Vagina (tissue), 2 donors: ENCODE data around the gene NAV2. TPM values are rescaled to one million over a fixed set of nuclear protein-coding genes. Genes with fewer than 3 reads are reported as not detected.

Experiments used
- DNase-seq, 2 donors: peaks; one replicate each; pipeline ENCODE4 v3.0.0-alpha.2; 2017; ENCODE audit errors: extremely low spot score in 2 of 2
- H3K27ac ChIP-seq: fragments of 200-600 bp; sonication (generic); one replicate; pipeline ENCODE4 v1.5.1; 2019
- H3K27me3 ChIP-seq: fragments of 200-600 bp; sonication (generic); one replicate; pipeline ENCODE4 v1.5.1; 2019
- H3K36me3 ChIP-seq, 2 donors: fragments of 200-600 bp; sonication (generic); one replicate each; pipeline ENCODE4 v1.5.1; 2017 to 2019
- H3K4me1 ChIP-seq: fragments of 200-600 bp; sonication (generic); one replicate; pipeline ENCODE4 v1.5.1; 2019
- H3K4me3 ChIP-seq, 2 donors: fragments of 200-600 bp; sonication (generic); 1 replicate in 1 of 2; 2 replicates in 1 of 2; pipeline ENCODE4 v1.5.1; 2016 to 2019
- H3K9me3 ChIP-seq: fragments of 200-600 bp; sonication (generic); one replicate; pipeline ENCODE4 v1.5.1; 2019
- POLR2A ChIP-seq, 2 donors: fragments of 450-650 bp; IDR thresholded peaks; one replicate each; pipeline ENCODE4 v1.6.1; 2017; ENCODE audit warnings: antibody characterized with exemption in 2 of 2, mild to moderate bottlenecking in 2 of 2, moderate library complexity in 2 of 2
- POLR2AphosphoS5 ChIP-seq, 2 donors: sonication (generic); formaldehyde crosslinking; IDR thresholded peaks; one replicate each; pipeline ENCODE4 v1.9.0; 2017; ENCODE audit warnings: antibody characterized with exemption in 2 of 2, mild to moderate bottlenecking in 2 of 2, low read depth in 1 of 2; ENCODE audit not compliant: insufficient read depth in 1 of 2
- intact Hi-C: fragments of 100-400 bp; cut with DNase I; formaldehyde crosslinking; loops from one replicate; pipeline ENCODE4 v1.15.1; 2023
- total RNA-seq: library from RNA; depleted of rRNA; stranded (reverse); fragments of >200 nt; gene quantifications from one replicate; pipeline ENCODE4 v1.2.3, GENCODE V29; 2016
- TF ChIP-seq, protein P1 (sequence below), 3 experiments: fragments of 450-650 bp in 2 of 3; fragments of 200-600 bp in 1 of 3; sonication (generic) in 1 of 3; IDR thresholded peaks; one replicate each; pipeline ENCODE4 v1.5.1; 2017 to 2019; ENCODE audit warnings: antibody characterized with exemption in 3 of 3, mild to moderate bottlenecking in 2 of 3, moderate library complexity in 2 of 3

The NAV2 gene
- total RNA-seq, 1 donor from 2014 or later: 25.3 TPM

DNA sequence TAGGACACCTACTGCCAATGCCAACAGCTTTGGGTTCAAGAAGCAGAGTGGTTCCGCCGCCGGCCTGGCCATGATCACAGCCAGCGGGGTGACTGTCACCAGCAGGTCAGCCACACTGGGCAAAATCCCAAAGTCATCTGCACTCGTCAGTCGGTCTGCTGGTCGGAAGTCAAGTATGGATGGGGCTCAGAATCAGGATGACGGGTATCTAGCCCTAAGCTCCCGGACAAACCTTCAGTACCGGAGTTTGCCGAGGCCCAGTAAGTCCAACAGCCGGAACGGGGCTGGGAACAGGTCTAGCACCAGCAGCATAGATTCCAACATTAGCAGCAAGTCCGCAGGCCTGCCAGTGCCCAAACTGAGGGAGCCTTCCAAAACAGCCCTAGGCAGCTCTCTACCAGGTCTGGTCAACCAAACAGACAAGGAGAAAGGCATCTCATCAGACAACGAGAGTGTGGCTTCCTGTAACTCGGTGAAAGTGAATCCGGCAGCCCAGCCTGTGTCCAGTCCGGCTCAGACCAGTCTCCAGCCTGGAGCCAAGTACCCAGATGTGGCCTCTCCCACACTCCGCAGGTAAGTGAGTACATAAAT is 332.6 kb downstream of the NAV2 start:
- Histone ChIP-seq H3K36me3 (peaks cover 0 to 12% of the 10 kb centered on the region in 2 donors), H3K4me1 (peaks cover 15% of the 10 kb centered on the region)
- no peak for DNase-seq

DNA sequence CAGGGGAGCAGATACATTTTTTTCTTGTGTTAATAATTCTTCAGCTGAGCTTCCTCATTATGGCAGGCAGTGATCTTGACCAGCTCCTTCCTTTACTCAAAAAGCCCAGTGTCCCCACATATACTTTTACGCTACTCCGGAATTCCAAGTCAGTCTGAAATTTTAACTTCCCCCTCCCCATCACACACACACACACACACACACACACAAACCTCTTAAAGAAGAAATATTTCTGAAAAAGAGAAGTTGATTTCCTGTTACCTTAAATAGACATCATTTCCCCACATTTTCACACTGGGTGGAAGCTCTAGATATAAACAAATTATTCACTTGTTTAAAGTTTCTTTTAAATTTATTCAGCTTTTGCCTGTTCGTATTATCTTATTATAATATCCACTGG is 333.8 kb downstream of the NAV2 start:
- Histone ChIP-seq H3K36me3 (peaks cover 0 to 12% of the 10 kb centered on the region in 2 donors), H3K4me1 (peaks cover 23% of the 10 kb centered on the region), H3K9me3 (no peaks in the 10 kb centered on the region), H3K4me3 (no peak overlapping the region), H3K27ac (no peak overlapping the region), H3K27me3 (no peaks in the 10 kb centered on the region)
- intact Hi-C loops: no loop called here
- DNase-seq: no peak
- TF ChIP-seq, protein P1, sequence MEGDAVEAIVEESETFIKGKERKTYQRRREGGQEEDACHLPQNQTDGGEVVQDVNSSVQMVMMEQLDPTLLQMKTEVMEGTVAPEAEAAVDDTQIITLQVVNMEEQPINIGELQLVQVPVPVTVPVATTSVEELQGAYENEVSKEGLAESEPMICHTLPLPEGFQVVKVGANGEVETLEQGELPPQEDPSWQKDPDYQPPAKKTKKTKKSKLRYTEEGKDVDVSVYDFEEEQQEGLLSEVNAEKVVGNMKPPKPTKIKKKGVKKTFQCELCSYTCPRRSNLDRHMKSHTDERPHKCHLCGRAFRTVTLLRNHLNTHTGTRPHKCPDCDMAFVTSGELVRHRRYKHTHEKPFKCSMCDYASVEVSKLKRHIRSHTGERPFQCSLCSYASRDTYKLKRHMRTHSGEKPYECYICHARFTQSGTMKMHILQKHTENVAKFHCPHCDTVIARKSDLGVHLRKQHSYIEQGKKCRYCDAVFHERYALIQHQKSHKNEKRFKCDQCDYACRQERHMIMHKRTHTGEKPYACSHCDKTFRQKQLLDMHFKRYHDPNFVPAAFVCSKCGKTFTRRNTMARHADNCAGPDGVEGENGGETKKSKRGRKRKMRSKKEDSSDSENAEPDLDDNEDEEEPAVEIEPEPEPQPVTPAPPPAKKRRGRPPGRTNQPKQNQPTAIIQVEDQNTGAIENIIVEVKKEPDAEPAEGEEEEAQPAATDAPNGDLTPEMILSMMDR (IDR thresholded peaks at IDR 0.05): no peak
- TF ChIP-seq POLR2AphosphoS5 (IDR thresholded peaks at IDR 0.05; ENCODE audit: insufficient read depth in 1 of 2, low read depth in 1 of 2) (no peak), POLR2A (IDR thresholded peaks at IDR 0.05) (no peak)

More for the DNA sequence above, 332.6 kb downstream of the NAV2 start:
- intact Hi-C loops: no loop called here
- H3K4me3 ChIP-seq: no peak overlapping the region
- TF ChIP-seq POLR2AphosphoS5 (IDR thresholded peaks at IDR 0.05; ENCODE audit: insufficient read depth in 1 of 2, low read depth in 1 of 2) (no peak), POLR2A (IDR thresholded peaks at IDR 0.05) (no peak)
- TF ChIP-seq, protein P1 (IDR thresholded peaks at IDR 0.05): no peak
- H3K27ac ChIP-seq: no peak overlapping the region
- no peaks in the 10 kb centered on the region for H3K27me3 ChIP-seq
- no peaks in the 10 kb centered on the region for H3K9me3 ChIP-seq

DNA sequence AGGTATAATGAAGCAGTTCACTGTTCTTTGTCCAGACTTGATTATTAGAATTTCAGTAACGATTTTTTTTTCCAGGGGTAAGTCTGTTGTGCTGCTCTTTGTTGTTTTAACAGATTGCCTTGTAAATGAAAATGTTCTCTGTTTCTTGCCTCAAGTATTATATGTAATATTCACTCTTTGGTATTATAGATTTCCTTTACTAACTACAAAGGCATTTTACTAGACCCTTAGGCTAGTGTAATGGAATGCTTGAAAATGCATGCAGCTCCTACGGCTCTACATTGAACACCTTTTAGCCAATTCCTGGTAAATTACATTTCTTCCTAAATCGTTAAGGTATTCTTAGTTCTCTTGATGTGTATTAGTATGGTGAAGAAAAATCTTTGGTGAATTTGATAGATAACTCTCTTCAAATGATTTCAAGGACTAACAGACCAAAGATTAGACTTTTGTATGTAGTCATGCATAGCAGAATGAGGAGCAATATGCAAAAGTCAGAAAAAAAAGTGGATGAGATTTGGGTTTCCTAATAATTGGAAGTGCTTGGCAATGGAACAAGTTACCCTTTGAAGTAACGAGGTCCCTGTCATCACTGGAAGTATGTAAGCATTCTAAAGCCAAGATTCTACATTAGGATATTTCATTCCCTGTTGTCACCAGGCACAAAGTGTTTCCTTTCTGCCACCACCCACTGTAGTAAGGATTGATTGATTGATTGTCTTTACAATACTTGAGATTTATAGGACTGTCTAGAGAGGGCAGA is 334.6 kb downstream of the NAV2 start:
- Histone ChIP-seq H3K27ac (no peak overlapping the region), H3K9me3 (no peaks in the 10 kb centered on the region), H3K4me3 (no peak overlapping the region), H3K36me3 (peaks cover 0 to 12% of the 10 kb centered on the region in 2 donors), H3K4me1 (peaks cover 23% of the 10 kb centered on the region), H3K27me3 (no peaks in the 10 kb centered on the region)
- TF ChIP-seq, protein P1 (IDR thresholded peaks at IDR 0.05): no peak
- TF ChIP-seq POLR2A (IDR thresholded peaks at IDR 0.05) (no peak), POLR2AphosphoS5 (IDR thresholded peaks at IDR 0.05; ENCODE audit: insufficient read depth in 1 of 2, low read depth in 1 of 2) (no peak)
- intact Hi-C loops: no loop called here
- DNase-seq: no peak

DNA sequence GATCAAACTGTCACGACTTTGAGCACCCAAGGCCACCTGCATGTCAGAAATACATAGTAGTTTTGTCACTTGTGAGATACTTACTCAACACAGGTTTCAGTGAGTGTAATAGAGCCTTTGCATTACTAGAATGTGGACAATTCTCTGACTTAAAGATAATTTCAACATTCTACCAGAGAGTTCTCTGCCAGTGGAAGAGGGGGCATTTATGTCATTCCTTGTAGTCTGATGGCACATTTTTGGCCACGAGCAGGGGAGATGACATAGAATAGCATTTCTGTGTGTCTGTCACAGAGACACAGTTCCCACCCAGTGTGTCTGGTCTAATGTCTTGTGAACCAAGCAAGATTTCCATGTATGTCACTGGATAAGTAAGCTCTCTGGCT is 335.1 kb downstream of the NAV2 start:
- intact Hi-C loops: no loop called here
- Histone ChIP-seq H3K27me3 (no peaks in the 10 kb centered on the region), H3K4me3 (no peak overlapping the region), H3K4me1 (peaks cover 23% of the 10 kb centered on the region), H3K36me3 (peaks cover 0 to 12% of the 10 kb centered on the region in 2 donors), H3K9me3 (no peaks in the 10 kb centered on the region), H3K27ac (no peak overlapping the region)
- TF ChIP-seq, protein P1 (IDR thresholded peaks at IDR 0.05): no peak
- no peak for TF ChIP-seq POLR2AphosphoS5 (IDR thresholded peaks at IDR 0.05; ENCODE audit: insufficient read depth in 1 of 2, low read depth in 1 of 2)
- no peak for TF ChIP-seq POLR2A (IDR thresholded peaks at IDR 0.05)
- DNase-seq: no peak

DNA sequence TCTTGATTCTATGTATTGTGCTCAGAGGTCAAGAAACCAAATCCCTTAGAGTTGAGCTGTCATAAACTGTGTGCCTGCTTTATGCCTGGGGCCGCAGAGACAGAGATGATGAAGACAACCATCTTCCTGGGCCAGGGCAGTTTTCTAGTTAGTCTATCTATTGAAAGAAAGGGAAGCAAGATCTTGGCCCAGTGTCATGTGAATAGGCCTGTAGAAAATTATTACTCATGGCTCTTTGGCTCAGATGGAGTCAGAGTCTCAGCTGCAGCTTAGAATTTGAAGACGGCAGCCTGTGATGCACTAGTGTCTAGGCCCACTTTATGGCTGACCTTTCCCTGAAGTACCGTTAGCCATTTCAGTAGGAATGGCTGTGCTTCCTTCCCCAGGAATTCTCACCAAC is 335.6 kb downstream of the NAV2 start:
- no peak for TF ChIP-seq POLR2AphosphoS5 (IDR thresholded peaks at IDR 0.05; ENCODE audit: insufficient read depth in 1 of 2, low read depth in 1 of 2)
- TF ChIP-seq, protein P1 (IDR thresholded peaks at IDR 0.05): no peak
- TF ChIP-seq POLR2A (IDR thresholded peaks at IDR 0.05): no peak
- no peak for DNase-seq
- Histone ChIP-seq H3K4me1 (peaks cover 23% of the 10 kb centered on the region), H3K27me3 (no peaks in the 10 kb centered on the region), H3K9me3 (no peaks in the 10 kb centered on the region), H3K4me3 (no peak overlapping the region), H3K36me3 (peaks cover 0 to 12% of the 10 kb centered on the region in 2 donors), H3K27ac (no peak overlapping the region)
- intact Hi-C loops: no loop called here
